ENCODE measurements around the gene NRK.

The NRK gene

DNA sequence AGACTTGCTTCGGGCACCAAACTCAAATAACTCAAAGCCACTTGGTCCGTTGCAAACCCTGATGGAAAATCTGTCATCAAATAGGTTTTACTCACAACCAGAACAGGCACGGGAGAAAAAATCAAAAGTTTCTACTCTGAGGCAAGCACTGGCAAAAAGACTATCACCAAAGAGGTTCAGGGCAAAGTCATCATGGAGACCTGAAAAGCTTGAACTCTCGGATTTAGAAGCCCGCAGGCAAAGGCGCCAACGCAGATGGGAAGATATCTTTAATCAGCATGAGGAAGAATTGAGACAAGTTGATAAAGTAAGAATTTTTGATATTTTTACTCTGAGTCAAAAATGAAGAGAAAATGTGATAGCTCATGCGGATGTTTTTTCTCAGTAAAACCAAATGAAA is 87.2 kb downstream of the NRK start (continued):
- no peak for TF ChIP-seq PATZ1 (tag by site-specific recombination; IDR thresholded peaks at IDR 0.05)

GRCh38 chrX:105910563-105911105 is 88.3 kb downstream of the NRK start:
- CTCF ChIA-PET, result no interaction called here
- Histone ChIP-seq H3K4me1 (ENCODE audit: control insufficient read depth, insufficient read depth, low read length) (no peaks in the 10 kb centered on the region), H3K4me3 (ENCODE audit: low read depth, low read length) (no peak overlapping the region), H3K27ac (ENCODE audit: extremely low read depth, low read depth, low read length) (no peak overlapping the region), H3K36me3 (ENCODE audit: control insufficient read depth in 2 of 2, insufficient read depth in 1 of 2, low read length in 2 of 2) (no peaks in the 10 kb centered on the region), H3K9me3 (ENCODE audit: control insufficient read depth, insufficient read depth, low read depth, low read length) (no peaks in the 10 kb centered on the region)
- TF ChIP-seq ZSCAN30 (tag by site-specific recombination; IDR thresholded peaks at IDR 0.05), result no peak
- TF ChIP-seq, protein P1, sequence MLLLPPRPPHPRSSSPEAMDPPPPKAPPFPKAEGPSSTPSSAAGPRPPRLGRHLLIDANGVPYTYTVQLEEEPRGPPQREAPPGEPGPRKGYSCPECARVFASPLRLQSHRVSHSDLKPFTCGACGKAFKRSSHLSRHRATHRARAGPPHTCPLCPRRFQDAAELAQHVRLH (tag by site-specific recombination; IDR thresholded peaks at IDR 0.05), result no peak
- TF ChIP-seq ZIC2 (tag by site-specific recombination; IDR thresholded peaks at IDR 0.05), result no peak
- no peak for TF ChIP-seq SP7 (tag by site-specific recombination; IDR thresholded peaks at IDR 0.05)
- no peak for TF ChIP-seq MEIS1 (CRISPR knock-in tag; IDR thresholded peaks at IDR 0.05; ENCODE audit: borderline replicate concordance)
- TF ChIP-seq ZNF843 (tag by site-specific recombination; IDR thresholded peaks at IDR 0.05), result no peak
- TF ChIP-seq, protein P2, sequence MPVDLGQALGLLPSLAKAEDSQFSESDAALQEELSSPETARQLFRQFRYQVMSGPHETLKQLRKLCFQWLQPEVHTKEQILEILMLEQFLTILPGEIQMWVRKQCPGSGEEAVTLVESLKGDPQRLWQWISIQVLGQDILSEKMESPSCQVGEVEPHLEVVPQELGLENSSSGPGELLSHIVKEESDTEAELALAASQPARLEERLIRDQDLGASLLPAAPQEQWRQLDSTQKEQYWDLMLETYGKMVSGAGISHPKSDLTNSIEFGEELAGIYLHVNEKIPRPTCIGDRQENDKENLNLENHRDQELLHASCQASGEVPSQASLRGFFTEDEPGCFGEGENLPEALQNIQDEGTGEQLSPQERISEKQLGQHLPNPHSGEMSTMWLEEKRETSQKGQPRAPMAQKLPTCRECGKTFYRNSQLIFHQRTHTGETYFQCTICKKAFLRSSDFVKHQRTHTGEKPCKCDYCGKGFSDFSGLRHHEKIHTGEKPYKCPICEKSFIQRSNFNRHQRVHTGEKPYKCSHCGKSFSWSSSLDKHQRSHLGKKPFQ (tag by site-specific recombination; IDR thresholded peaks at IDR 0.05), result no peak
- TF ChIP-seq ZNF521 (tag by site-specific recombination; IDR thresholded peaks at IDR 0.05), result no peak
- no peak for TF ChIP-seq ZNF175 (tag by site-specific recombination; IDR thresholded peaks at IDR 0.05)
- TF ChIP-seq ZNF311 (tag by site-specific recombination; IDR thresholded peaks at IDR 0.05; ENCODE audit: borderline replicate concordance), result no peak
- TF ChIP-seq ZEB2 (tag by site-specific recombination; IDR thresholded peaks at IDR 0.05), result no peak
- no peak for TF ChIP-seq REPIN1 (tag by site-specific recombination; IDR thresholded peaks at IDR 0.05; ENCODE audit: low read depth)
- TF ChIP-seq, protein P3, sequence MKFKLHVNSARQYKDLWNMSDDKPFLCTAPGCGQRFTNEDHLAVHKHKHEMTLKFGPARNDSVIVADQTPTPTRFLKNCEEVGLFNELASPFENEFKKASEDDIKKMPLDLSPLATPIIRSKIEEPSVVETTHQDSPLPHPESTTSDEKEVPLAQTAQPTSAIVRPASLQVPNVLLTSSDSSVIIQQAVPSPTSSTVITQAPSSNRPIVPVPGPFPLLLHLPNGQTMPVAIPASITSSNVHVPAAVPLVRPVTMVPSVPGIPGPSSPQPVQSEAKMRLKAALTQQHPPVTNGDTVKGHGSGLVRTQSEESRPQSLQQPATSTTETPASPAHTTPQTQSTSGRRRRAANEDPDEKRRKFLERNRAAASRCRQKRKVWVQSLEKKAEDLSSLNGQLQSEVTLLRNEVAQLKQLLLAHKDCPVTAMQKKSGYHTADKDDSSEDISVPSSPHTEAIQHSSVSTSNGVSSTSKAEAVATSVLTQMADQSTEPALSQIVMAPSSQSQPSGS (tag by site-specific recombination; IDR thresholded peaks at IDR 0.05; ENCODE audit: low read depth), result no peak
- no peak for TF ChIP-seq ZBTB1 (tag by site-specific recombination; IDR thresholded peaks at IDR 0.05)
- TF ChIP-seq, protein P4, sequence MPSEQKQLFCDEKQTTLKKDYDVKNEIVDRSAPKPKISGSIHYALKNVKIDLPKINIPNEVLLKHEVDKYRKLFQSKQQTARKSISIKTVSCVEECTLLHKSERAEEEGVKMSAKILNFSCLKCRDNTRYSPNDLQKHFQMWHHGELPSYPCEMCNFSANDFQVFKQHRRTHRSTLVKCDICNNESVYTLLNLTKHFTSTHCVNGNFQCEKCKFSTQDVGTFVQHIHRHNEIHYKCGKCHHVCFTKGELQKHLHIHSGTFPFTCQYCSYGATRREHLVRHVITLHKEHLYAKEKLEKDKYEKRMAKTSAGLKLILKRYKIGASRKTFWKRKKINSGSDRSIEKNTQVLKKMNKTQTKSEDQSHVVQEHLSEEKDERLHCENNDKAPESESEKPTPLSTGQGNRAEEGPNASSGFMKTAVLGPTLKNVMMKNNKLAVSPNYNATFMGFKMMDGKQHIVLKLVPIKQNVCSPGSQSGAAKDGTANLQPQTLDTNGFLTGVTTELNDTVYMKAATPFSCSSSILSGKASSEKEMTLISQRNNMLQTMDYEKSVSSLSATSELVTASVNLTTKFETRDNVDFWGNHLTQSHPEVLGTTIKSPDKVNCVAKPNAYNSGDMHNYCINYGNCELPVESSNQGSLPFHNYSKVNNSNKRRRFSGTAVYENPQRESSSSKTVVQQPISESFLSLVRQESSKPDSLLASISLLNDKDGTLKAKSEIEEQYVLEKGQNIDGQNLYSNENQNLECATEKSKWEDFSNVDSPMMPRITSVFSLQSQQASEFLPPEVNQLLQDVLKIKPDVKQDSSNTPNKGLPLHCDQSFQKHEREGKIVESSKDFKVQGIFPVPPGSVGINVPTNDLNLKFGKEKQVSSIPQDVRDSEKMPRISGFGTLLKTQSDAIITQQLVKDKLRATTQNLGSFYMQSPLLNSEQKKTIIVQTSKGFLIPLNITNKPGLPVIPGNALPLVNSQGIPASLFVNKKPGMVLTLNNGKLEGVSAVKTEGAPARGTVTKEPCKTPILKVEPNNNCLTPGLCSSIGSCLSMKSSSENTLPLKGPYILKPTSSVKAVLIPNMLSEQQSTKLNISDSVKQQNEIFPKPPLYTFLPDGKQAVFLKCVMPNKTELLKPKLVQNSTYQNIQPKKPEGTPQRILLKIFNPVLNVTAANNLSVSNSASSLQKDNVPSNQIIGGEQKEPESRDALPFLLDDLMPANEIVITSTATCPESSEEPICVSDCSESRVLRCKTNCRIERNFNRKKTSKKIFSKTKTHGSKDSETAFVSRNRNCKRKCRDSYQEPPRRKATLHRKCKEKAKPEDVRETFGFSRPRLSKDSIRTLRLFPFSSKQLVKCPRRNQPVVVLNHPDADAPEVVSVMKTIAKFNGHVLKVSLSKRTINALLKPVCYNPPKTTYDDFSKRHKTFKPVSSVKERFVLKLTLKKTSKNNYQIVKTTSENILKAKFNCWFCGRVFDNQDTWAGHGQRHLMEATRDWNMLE (tag by site-specific recombination; conservative IDR thresholded peaks at IDR 0.05; ENCODE audit: low read depth), result no peak
- no peak for TF ChIP-seq ZNF404 (tag by site-specific recombination; IDR thresholded peaks at IDR 0.05)
- TF ChIP-seq ZNF596 (tag by site-specific recombination; IDR thresholded peaks at IDR 0.05), result no peak
- no peak for TF ChIP-seq ZNF324 (tag by site-specific recombination; IDR thresholded peaks at IDR 0.05)
- POLR2A ChIA-PET, result no interaction called here

All from HEK293 (cell line).